PC-3 (cell line): Measurements from ENCODE around the gene SLC6A7. TPM values are rescaled to one million over a fixed set of nuclear protein-coding genes. Genes with fewer than 3 reads are reported as not detected.
"Not testable (repeated sequence)": the region's sequence is repeated elsewhere in the genome, so short reads cannot be mapped to it uniquely, and the experiment has no call there.

ENCODE experiments used
- ATAC-seq: fragments of 200-7000 bp; cut with Tn5 transposase; 2 replicates; pipeline ENCODE4 v1.9.1; 2020; ENCODE audit warnings: mild to moderate bottlenecking, moderate library complexity
- BruUV-seq: library from RNA; stranded (reverse); fragments of 400-500 nt; replicated peaks from 2 replicates; lab custom pipeline; 2021; lab: Mats Ljungman, UMichigan
- CTCF ChIA-PET: fragments of 300-600 bp; sonication (Branson Sonifier 250); formaldehyde crosslinking; loops from one replicate; lab custom pipeline; 2022; ENCODE audit warnings: antibody characterized with exemption; lab: Charles Lee
- POLR2A ChIA-PET: fragments of 300-600 bp; sonication (Branson Sonifier 250); formaldehyde crosslinking; loops from one replicate; lab custom pipeline; 2022; ENCODE audit warnings: antibody characterized with exemption; ENCODE audit not compliant: unreplicated experiment; lab: Charles Lee
- DNase-seq: peaks from one replicate; pipeline ENCODE4 v3.0.0-alpha.2; 2015
- H2AFZ ChIP-seq: fragments of 300-600 bp; sonication (generic); 2 replicates; pipeline ENCODE4 v1.6.0; 2016; ENCODE audit warnings: antibody characterized with exemption, low read length
- H3F3A ChIP-seq: fragments of 300-600 bp; sonication (generic); one replicate; pipeline ENCODE4 v1.6.0; 2017; ENCODE audit warnings: antibody characterized with exemption, low read length, control low read depth, mild to moderate bottlenecking; ENCODE audit not compliant: unreplicated experiment
- H3K27ac ChIP-seq: fragments of 300-600 bp; sonication (generic); 2 replicates; pipeline ENCODE4 v1.5.1; 2016; ENCODE audit warnings: mild to moderate bottlenecking, low read length
- H3K27me3 ChIP-seq: fragments of 300-600 bp; sonication (generic); 2 replicates; pipeline ENCODE4 v1.6.1; 2016; ENCODE audit warnings: low read length, mixed read lengths
- H3K36me3 ChIP-seq: fragments of 300-600 bp; sonication (generic); 2 replicates; pipeline ENCODE4 v1.6.1; 2016; ENCODE audit warnings: low read depth, mixed run types, low read length, mixed read lengths
- H3K4me1 ChIP-seq: fragments of 300-600 bp; sonication (generic); 2 replicates; pipeline ENCODE4 v1.5.1; 2016; ENCODE audit warnings: low read length; ENCODE audit not compliant: insufficient read depth
- H3K4me2 ChIP-seq: fragments of 300-600 bp; sonication (generic); 2 replicates; pipeline ENCODE4 v1.6.0; 2016; ENCODE audit warnings: low read length
- H3K4me3 ChIP-seq: fragments of 300-600 bp; sonication (generic); 2 replicates; pipeline ENCODE4 v1.5.1; 2016; ENCODE audit warnings: mild to moderate bottlenecking, low read length, mixed read lengths
- H3K79me2 ChIP-seq: fragments of 300-600 bp; sonication (generic); 2 replicates; pipeline ENCODE4 v1.6.1; 2017; ENCODE audit warnings: low read length, mixed read lengths
- H3K9ac ChIP-seq: fragments of 300-600 bp; sonication (generic); 2 replicates; pipeline ENCODE4 v1.6.0; 2016; ENCODE audit warnings: mild to moderate bottlenecking, low read length
- H3K9me2 ChIP-seq: fragments of 300-600 bp; sonication (generic); replicated peaks from 2 replicates; pipeline ENCODE4 v1.6.1; 2016; ENCODE audit warnings: mixed run types, low read length, mixed read lengths
- H3K9me3 ChIP-seq: fragments of 300-600 bp; sonication (generic); 2 replicates; pipeline ENCODE4 v1.6.1; 2016; ENCODE audit warnings: low read length, mixed read lengths
- H4K20me1 ChIP-seq: fragments of 300-600 bp; sonication (generic); 2 replicates; pipeline ENCODE4 v1.6.1; 2016; ENCODE audit warnings: low read length, mixed read lengths
- EZH2 ChIP-seq: fragments of 300-600 bp; sonication (generic); IDR thresholded peaks from one replicate; pipeline ENCODE4 v1.6.1; 2017; ENCODE audit warnings: antibody characterized with exemption, mild to moderate bottlenecking, low read length; ENCODE audit not compliant: unreplicated experiment
- EZH2phosphoT487 ChIP-seq: fragments of 300-600 bp; sonication (generic); IDR thresholded peaks from 2 replicates; pipeline ENCODE4 v1.6.1; 2018; ENCODE audit warnings: mild to moderate bottlenecking, antibody characterized with exemption, low read length, borderline replicate concordance
- intact Hi-C: fragments of 100-400 bp; cut with micrococcal nuclease; formaldehyde crosslinking; loops from 2 replicates; pipeline ENCODE4 v1.9.0; 2023
- total RNA-seq: library from RNA; depleted of rRNA; stranded (reverse); fragments of >200 nt; gene quantifications from 2 replicates; pipeline ENCODE4 v1.2.3, GENCODE V29; 2014
- TF ChIP-seq, protein P1 (sequence below): fragments of 300-600 bp; sonication (generic); conservative IDR thresholded peaks from 2 replicates; pipeline ENCODE4 v1.5.1; 2017; ENCODE audit warnings: antibody characterized with exemption, low read depth, mild to moderate bottlenecking, low read length

The SLC6A7 gene
- total RNA-seq, 1 experiment from 2014 or later, result 0.29 TPM

DNA sequence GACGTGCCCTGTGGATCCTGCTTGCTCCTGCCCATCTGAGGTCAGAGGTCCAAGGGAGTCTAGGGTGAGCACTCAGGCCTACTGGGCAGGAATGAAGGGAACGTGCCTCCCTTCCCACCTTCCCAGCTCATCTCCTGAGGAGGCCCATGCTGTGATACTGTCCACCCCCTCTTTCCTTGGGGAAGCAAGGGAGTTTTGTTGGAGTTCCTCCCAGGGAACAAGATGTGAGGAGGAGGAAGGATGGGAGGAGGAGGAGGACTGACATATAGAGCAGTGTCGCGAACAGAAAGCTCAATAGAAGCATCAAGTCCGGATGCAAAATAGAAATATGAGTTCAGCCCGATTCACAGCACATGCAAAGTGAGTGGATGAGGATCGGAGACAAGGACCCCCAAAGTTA lies 41.0 kb downstream of the SLC6A7 start:
- TF ChIP-seq EZH2 (no peak), EZH2phosphoT487 (no peak)
- TF ChIP-seq, protein P1, sequence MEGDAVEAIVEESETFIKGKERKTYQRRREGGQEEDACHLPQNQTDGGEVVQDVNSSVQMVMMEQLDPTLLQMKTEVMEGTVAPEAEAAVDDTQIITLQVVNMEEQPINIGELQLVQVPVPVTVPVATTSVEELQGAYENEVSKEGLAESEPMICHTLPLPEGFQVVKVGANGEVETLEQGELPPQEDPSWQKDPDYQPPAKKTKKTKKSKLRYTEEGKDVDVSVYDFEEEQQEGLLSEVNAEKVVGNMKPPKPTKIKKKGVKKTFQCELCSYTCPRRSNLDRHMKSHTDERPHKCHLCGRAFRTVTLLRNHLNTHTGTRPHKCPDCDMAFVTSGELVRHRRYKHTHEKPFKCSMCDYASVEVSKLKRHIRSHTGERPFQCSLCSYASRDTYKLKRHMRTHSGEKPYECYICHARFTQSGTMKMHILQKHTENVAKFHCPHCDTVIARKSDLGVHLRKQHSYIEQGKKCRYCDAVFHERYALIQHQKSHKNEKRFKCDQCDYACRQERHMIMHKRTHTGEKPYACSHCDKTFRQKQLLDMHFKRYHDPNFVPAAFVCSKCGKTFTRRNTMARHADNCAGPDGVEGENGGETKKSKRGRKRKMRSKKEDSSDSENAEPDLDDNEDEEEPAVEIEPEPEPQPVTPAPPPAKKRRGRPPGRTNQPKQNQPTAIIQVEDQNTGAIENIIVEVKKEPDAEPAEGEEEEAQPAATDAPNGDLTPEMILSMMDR, result no peak
- Histone ChIP-seq H3K36me3 (no peaks in the 10 kb centered on the region), H3K27ac (no peak overlapping the region), H4K20me1 (no peaks in the 10 kb centered on the region), H3K79me2 (no peaks in the 10 kb centered on the region), H3K9me2 (no peaks in the 10 kb centered on the region), H3K9me3 (no peaks in the 10 kb centered on the region), H3K4me2 (no peak overlapping the region), H3K4me3 (no peak overlapping the region), H2AFZ (no peak overlapping the region), H3F3A (no peaks in the 10 kb centered on the region), H3K27me3 (no peaks in the 10 kb centered on the region), H3K9ac (no peak overlapping the region), H3K4me1 (no peaks in the 10 kb centered on the region)
- BruUV-seq, result no TSS peak
- DNase-seq (no peak), ATAC-seq (no peak)
- intact Hi-C loops, result no loop called here
- ChIA-PET POLR2A (no interaction called here), CTCF (interaction anchor here (0.6 kb wide), 1 partner anchor 32 kb away, joined by 9 read pairs; no protein-coding TSS in a partner anchor)

DNA sequence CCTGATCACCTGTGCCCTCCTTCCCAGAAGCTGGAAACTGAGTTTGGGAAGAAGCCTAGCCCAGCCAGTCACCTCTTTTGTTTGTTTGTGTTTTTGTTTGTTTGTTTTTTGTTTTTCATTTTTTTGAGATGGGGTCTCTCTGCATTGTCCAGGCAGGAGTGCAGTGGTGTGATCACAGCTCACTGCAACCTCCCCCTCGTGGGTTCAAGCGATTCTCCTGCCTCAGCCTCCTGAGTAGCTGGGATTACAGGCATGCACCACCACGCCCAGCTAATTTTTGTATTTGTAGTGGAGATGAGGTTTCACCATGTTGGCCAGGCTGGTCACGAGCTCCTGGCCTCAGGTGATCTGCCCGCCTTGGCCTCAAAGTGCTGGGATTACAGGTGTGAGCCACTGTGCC lies 43.8 kb downstream of the SLC6A7 start:
- DNase-seq, H3K79me2 ChIP-seq, ATAC-seq, H3F3A ChIP-seq, H3K9ac ChIP-seq, H3K4me2 ChIP-seq, POLR2A ChIA-PET, H3K4me3 ChIP-seq, H3K27me3 ChIP-seq, H2AFZ ChIP-seq, H4K20me1 ChIP-seq, H3K36me3 ChIP-seq, H3K27ac ChIP-seq, intact Hi-C loops, H3K9me3 ChIP-seq, H3K4me1 ChIP-seq, CTCF ChIA-PET, H3K9me2 ChIP-seq, BruUV-seq: not testable (repeated sequence)

DNA sequence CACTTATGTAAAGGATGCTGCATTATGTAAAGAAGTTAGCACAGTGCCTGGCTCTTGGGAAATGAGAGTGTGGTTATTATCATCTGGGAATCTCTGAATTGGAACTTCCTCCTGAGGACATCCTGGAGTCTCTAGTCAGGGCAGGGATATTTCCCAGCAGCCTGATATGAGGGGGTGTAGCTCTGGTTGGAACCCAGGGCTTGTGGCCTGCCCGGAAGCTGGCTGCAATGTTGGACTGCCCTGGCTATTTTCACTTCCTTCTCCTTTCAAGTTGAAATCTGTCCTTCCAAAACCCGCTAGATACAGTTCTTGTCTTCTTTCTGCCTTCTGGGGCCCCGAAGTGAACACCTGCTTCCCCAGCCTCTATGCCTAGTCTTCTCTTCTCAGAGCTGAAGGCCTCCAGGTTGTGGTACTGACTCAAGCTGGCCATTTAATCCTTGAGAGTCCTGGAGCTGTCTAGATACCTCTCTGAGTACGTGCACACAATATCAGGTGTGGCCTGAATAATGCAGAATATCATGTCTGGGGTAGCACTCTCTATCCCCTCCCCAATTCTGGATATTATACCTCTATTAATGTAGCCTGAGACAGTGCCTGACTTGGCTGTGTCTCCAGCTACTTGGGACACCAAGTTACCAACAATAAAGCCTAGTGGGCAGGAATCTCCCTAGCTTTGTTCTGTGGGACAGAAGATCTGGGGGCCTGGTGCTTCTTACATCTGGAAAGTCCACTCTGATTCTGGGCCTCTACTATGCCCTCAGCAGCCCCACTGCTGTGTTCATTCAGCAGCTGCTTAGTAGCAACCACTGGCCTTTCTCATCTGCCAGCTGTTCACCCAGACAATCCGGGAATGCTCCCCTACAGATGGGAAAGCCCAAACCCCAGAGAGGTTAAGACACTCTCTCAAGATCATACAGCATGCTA lies 45.0 kb downstream of the SLC6A7 start:
- no peak for ATAC-seq
- DNase-seq, result no peak
- TF ChIP-seq EZH2 (no peak), EZH2phosphoT487 (no peak)
- TF ChIP-seq, protein P1, result no peak
- BruUV-seq, result no TSS peak
- H3K4me3 ChIP-seq, result no peak overlapping the region
- no peaks in the 10 kb centered on the region for H3K36me3 ChIP-seq
- intact Hi-C loops, result no loop called here
- no peak overlapping the region for H3K9ac ChIP-seq
- no peak overlapping the region for H2AFZ ChIP-seq
- no peaks in the 10 kb centered on the region for H3K9me3 ChIP-seq
- H3K27ac ChIP-seq, result no peak overlapping the region
- H3K9me2 ChIP-seq, result no peaks in the 10 kb centered on the region
- no peaks in the 10 kb centered on the region for H4K20me1 ChIP-seq
- H3K4me2 ChIP-seq, result no peak overlapping the region
- H3K79me2 ChIP-seq, result no peaks in the 10 kb centered on the region
- H3K27me3 ChIP-seq, result no peaks in the 10 kb centered on the region
- ChIA-PET CTCF (no interaction called here), POLR2A (interaction anchor here (0.9 kb wide), 1 partner anchor 52 kb away, joined by 3 read pairs; no protein-coding TSS in a partner anchor)
- H3K4me1 ChIP-seq, result no peaks in the 10 kb centered on the region
- H3F3A ChIP-seq, result no peaks in the 10 kb centered on the region
